Osteoblast (primary cell): ENCODE data around the gene CCIN. TPM values are rescaled to one million over a fixed set of nuclear protein-coding genes. Genes with fewer than 3 reads are reported as not detected.
A peak's percentile ranks its signal among the peaks of the same experiment; 100 is the strongest.

ENCODE experiments used
- DNase-seq: peaks from one replicate; pipeline ENCODE4 v3.0.0; 2011; ENCODE audit warnings: low spot score, mixed read lengths; ENCODE audit not compliant: insufficient read length; ENCODE audit errors: missing footprints
- H2AFZ ChIP-seq: 2 replicates; pipeline ENCODE4 v1.6.0; 2011; ENCODE audit warnings: mild to moderate bottlenecking, low read length
- H3K27ac ChIP-seq: 2 replicates; pipeline ENCODE4 v1.5.1; 2011; ENCODE audit warnings: mild to moderate bottlenecking, low read depth, low read length, moderate library complexity
- H3K27me3 ChIP-seq: 2 replicates; pipeline ENCODE4 v1.6.0; 2012; ENCODE audit warnings: mild to moderate bottlenecking, control low read depth, inconsistent platforms, low read length, moderate library complexity; ENCODE audit not compliant: insufficient read depth
- H3K36me3 ChIP-seq: 2 replicates; pipeline ENCODE4 v1.5.1; 2011; ENCODE audit warnings: mild to moderate bottlenecking, low read length, control low read depth, moderate library complexity; ENCODE audit not compliant: insufficient read depth
- H3K4me1 ChIP-seq: 2 replicates; pipeline ENCODE4 v1.5.1; 2011; ENCODE audit warnings: mild to moderate bottlenecking, low read length, control low read depth, moderate library complexity; ENCODE audit not compliant: insufficient read depth
- H3K4me2 ChIP-seq: 2 replicates; pipeline ENCODE4 v1.6.0; 2011; ENCODE audit warnings: mild to moderate bottlenecking, low read length; ENCODE audit not compliant: insufficient read depth
- H3K4me3 ChIP-seq: fragments of 200-600 bp; sonication (generic); 3 replicates; pipeline ENCODE4 v1.5.1; 2012; ENCODE audit warnings: mild to moderate bottlenecking, low read length, inconsistent platforms; ENCODE audit not compliant: insufficient read depth
- H3K79me2 ChIP-seq: 2 replicates; pipeline ENCODE4 v1.6.0; 2012; ENCODE audit warnings: mild to moderate bottlenecking, low read length, control low read depth, inconsistent platforms; ENCODE audit not compliant: insufficient read depth
- H3K9me3 ChIP-seq: 2 replicates; pipeline ENCODE4 v1.5.1; 2011; ENCODE audit warnings: low read depth, low read length, control low read depth
- H4K20me1 ChIP-seq: 2 replicates; pipeline ENCODE4 v1.6.0; 2012; ENCODE audit warnings: mild to moderate bottlenecking, low read length, control low read depth; ENCODE audit not compliant: insufficient read depth
- CTCF ChIP-seq: IDR thresholded peaks from 2 replicates; pipeline ENCODE4 v1.5.1; 2011; ENCODE audit warnings: mild to moderate bottlenecking, low read depth, low read length, moderate library complexity; ENCODE audit errors: extremely low read depth
- total RNA-seq: library from RNA; depleted of rRNA; stranded (reverse); fragments of >200 nt; gene quantifications from 2 replicates; pipeline ENCODE4 v1.2.3, GENCODE V29; 2012

Gene CCIN
- total RNA-seq, 1 donor, result 2.2 TPM

- no peak overlapping the region for H3K27ac ChIP-seq
- no peak overlapping the region for H3K4me2 ChIP-seq
- peaks cover 56% of the 10 kb centered on the region for H3K79me2 ChIP-seq
- H3K9me3 ChIP-seq, result no peaks in the 10 kb centered on the region
- no peak overlapping the region for H3K4me3 ChIP-seq
- peaks cover 6% of the 10 kb centered on the region for H4K20me1 ChIP-seq
- H3K4me1 ChIP-seq, result peaks cover 15% of the 10 kb centered on the region
- H2AFZ ChIP-seq, result no peak overlapping the region
- no peaks in the 10 kb centered on the region for H3K27me3 ChIP-seq
- DNase-seq, result peak; percentile 86
- peak; percentile 59 for TF ChIP-seq CTCF
- peaks cover 9% of the 10 kb centered on the region for H3K36me3 ChIP-seq
These were observed 27.9 kb upstream of the CCIN start for GRCh38 chr9:36141288-36141687.

GRCh38 chr9:36141761-36142160 lies 27.4 kb upstream of the CCIN start:
- H4K20me1 ChIP-seq, result peaks cover 6% of the 10 kb centered on the region
- H3K4me1 ChIP-seq, result peaks cover 15% of the 10 kb centered on the region
- H3K79me2 ChIP-seq, result peaks cover 56% of the 10 kb centered on the region

GRCh38 chr9:36142510-36143244 lies 26.5 kb upstream of the CCIN start:
- Histone ChIP-seq H3K36me3 (peaks cover 9% of the 10 kb centered on the region), H3K4me1 (peaks cover 10% of the 10 kb centered on the region), H3K27me3 (no peaks in the 10 kb centered on the region), H3K27ac (no peak overlapping the region), H2AFZ (peak overlapping the region; percentile 55), H3K4me2 (peak overlapping the region; percentile 19), H3K79me2 (peaks cover 49% of the 10 kb centered on the region), H4K20me1 (peaks cover 6% of the 10 kb centered on the region), H3K9me3 (no peaks in the 10 kb centered on the region), H3K4me3 (no peak overlapping the region)
- TF ChIP-seq CTCF, result no peak
- peak; percentile 72 for DNase-seq

More at GRCh38 chr9:36141761-36142160, 27.4 kb upstream of the CCIN start:
- H3K9me3 ChIP-seq, result no peaks in the 10 kb centered on the region
- H3K4me2 ChIP-seq, result no peak overlapping the region
- TF ChIP-seq CTCF, result no peak
- no peak overlapping the region for H3K27ac ChIP-seq
- no peak overlapping the region for H3K4me3 ChIP-seq
- DNase-seq, result no peak
- peaks cover 9% of the 10 kb centered on the region for H3K36me3 ChIP-seq
- no peak overlapping the region for H2AFZ ChIP-seq
- H3K27me3 ChIP-seq, result no peaks in the 10 kb centered on the region

GRCh38 chr9:36143245-36143641 lies 25.9 kb upstream of the CCIN start:
- TF ChIP-seq CTCF, result no peak
- Histone ChIP-seq H4K20me1 (peaks cover 6% of the 10 kb centered on the region), H3K79me2 (peaks cover 45% of the 10 kb centered on the region), H3K27ac (no peak overlapping the region), H3K4me1 (peaks cover 13% of the 10 kb centered on the region), H3K36me3 (peaks cover 9% of the 10 kb centered on the region), H3K4me3 (no peak overlapping the region), H3K27me3 (no peaks in the 10 kb centered on the region), H3K4me2 (peak overlapping the region; percentile 19), H3K9me3 (no peaks in the 10 kb centered on the region), H2AFZ (peak overlapping the region; percentile 55)
- no peak for DNase-seq
